Esophagus muscularis mucosa (tissue), 4 donors: Measurements from ENCODE around the gene GFER. TPM values are rescaled to one million over a fixed set of nuclear protein-coding genes. Genes with fewer than 3 reads are reported as not detected.

ENCODE experiments used
- DNase-seq: peaks from one replicate; pipeline ENCODE4 v3.0.0-alpha.2; 2017; ENCODE audit errors: extremely low spot score
- H3K27ac ChIP-seq, 4 donors: fragments of 200-600 bp; sonication (generic); replicated peaks in 1 of 4; 1 replicate in 3 of 4; 2 replicates in 1 of 4; pipeline ENCODE4 v1.5.1; 2016 to 2019; ENCODE audit warnings: mild to moderate bottlenecking in 1 of 4
- H3K27me3 ChIP-seq, 4 donors: fragments of 200-600 bp; sonication (generic); one replicate each; pipeline versions ENCODE4 v1.5.1 to v1.6.0; 2016 to 2019
- H3K36me3 ChIP-seq, 4 donors: fragments of 200-600 bp; sonication (generic); one replicate each; pipeline ENCODE4 v1.5.1; 2016 to 2019
- H3K4me1 ChIP-seq, 4 donors: fragments of 200-600 bp; sonication (generic); one replicate each; pipeline ENCODE4 v1.5.1; 2016 to 2019
- H3K4me3 ChIP-seq, 4 donors: fragments of 200-600 bp; sonication (generic); 1 replicate in 2 of 4; 2 replicates in 2 of 4; pipeline ENCODE4 v1.5.1; 2016 to 2019; ENCODE audit warnings: mild to moderate bottlenecking in 4 of 4, moderate library complexity in 1 of 4
- H3K9me3 ChIP-seq, 4 donors: fragments of 200-600 bp; sonication (generic); 1 replicate in 3 of 4; 2 replicates in 1 of 4; pipeline ENCODE4 v1.5.1; 2016 to 2019
- EP300 ChIP-seq: sonication (generic); formaldehyde crosslinking; IDR thresholded peaks from one replicate; pipeline ENCODE4 v1.6.1; 2017; ENCODE audit warnings: antibody characterized with exemption
- POLR2A ChIP-seq: fragments of 450-650 bp; IDR thresholded peaks from one replicate; pipeline ENCODE4 v1.6.1; 2017; ENCODE audit warnings: antibody characterized with exemption, moderate library complexity, mild to moderate bottlenecking, low read depth
- POLR2AphosphoS5 ChIP-seq, 2 donors: sonication (generic); formaldehyde crosslinking; IDR thresholded peaks; one replicate each; pipeline ENCODE4 v1.6.1; 2017; ENCODE audit warnings: antibody characterized with exemption in 2 of 2
- WGBS: methylation state at CpG from one replicate; pipeline ENCODE4 v1.1.5; 2018; 5-methylcytosine and 5-hydroxymethylcytosine counted together
- intact Hi-C: fragments of 100-400 bp; cut with DNase I; formaldehyde crosslinking; loops from one replicate; pipeline ENCODE4 v1.15.1; 2023
- total RNA-seq, 4 donors: library from RNA; depleted of rRNA; stranded (reverse); fragments of >200 nt; gene quantifications; one replicate each; pipeline versions ENCODE4 v1.1.0 to v1.2.1, GENCODE V29; 2016
- TF ChIP-seq, protein P1 (sequence below), 3 experiments: fragments of 200-600 bp in 2 of 3; fragments of 450-650 bp in 1 of 3; sonication (generic) in 2 of 3; IDR thresholded peaks; one replicate each; pipeline ENCODE4 v1.5.1; 2017 to 2019; ENCODE audit warnings: antibody characterized with exemption in 3 of 3, mild to moderate bottlenecking in 2 of 3, moderate library complexity in 1 of 3

Gene GFER
- total RNA-seq, 4 donors from 2014 or later, result 14.1 to 38.5 (median 23.7) TPM

GRCh38 chr16:1977875-1978268, 6.1 kb upstream of the GFER start:
- intact Hi-C loops, result no loop called here
- Histone ChIP-seq H3K4me3 (no peak overlapping the region), H3K36me3 (peaks cover 51 to 56% (median 53%) of the 10 kb centered on the region in 4 donors), H3K4me1 (peaks cover 22 to 43% (median 31%) of the 10 kb centered on the region in 4 donors), H3K27me3 (peaks cover 0 to 94% (median 47%) of the 10 kb centered on the region in 4 donors), H3K27ac (no peak overlapping the region), H3K9me3 (no peaks in the 10 kb centered on the region)
- DNase-seq, result no peak
- TF ChIP-seq POLR2A (no peak), EP300 (no peak), POLR2AphosphoS5 (IDR thresholded peaks at IDR 0.05) (no peak)
- TF ChIP-seq, protein P1, sequence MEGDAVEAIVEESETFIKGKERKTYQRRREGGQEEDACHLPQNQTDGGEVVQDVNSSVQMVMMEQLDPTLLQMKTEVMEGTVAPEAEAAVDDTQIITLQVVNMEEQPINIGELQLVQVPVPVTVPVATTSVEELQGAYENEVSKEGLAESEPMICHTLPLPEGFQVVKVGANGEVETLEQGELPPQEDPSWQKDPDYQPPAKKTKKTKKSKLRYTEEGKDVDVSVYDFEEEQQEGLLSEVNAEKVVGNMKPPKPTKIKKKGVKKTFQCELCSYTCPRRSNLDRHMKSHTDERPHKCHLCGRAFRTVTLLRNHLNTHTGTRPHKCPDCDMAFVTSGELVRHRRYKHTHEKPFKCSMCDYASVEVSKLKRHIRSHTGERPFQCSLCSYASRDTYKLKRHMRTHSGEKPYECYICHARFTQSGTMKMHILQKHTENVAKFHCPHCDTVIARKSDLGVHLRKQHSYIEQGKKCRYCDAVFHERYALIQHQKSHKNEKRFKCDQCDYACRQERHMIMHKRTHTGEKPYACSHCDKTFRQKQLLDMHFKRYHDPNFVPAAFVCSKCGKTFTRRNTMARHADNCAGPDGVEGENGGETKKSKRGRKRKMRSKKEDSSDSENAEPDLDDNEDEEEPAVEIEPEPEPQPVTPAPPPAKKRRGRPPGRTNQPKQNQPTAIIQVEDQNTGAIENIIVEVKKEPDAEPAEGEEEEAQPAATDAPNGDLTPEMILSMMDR (IDR thresholded peaks at IDR 0.05), result no peak
- 94% methylated on average over 8 of the region's 18 CpGs for WGBS

DNA sequence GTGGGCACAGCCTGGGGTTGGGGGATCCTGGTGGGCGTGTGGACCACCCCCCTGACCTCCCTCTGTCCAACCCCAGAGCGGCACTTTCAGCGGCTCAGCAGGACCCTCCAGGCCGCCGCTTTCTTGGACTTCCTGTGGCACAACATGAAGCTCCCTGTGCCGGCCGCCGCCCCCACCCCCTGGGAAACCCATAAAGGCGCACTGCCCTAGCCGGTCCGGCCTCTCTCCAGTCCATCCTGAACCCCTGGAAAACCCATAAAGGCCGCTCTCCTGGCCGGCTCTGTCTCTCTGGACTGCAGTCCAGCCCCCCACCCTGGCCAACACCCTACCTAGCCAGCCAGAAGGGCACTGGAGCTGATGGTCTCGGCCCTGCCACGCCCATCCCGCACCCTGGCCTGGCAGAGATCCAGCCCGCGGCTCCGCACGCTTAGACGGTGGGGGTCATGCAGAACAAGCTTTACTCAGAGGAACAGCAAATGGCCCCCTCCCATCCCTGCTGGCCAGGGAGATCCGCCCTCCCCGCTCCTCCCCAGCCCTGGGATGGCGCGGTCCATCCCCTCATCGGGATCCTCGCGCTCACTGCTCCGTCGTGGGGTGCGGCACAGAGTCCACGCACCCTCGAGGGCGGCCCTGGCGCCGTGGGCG, 5.4 kb upstream of the GFER start:
- no peak overlapping the region for H3K4me3 ChIP-seq
- DNase-seq, result no peak
- H3K9me3 ChIP-seq, result no peaks in the 10 kb centered on the region
- H3K27ac ChIP-seq, result no peak overlapping the region
- H3K36me3 ChIP-seq, result peaks cover 51 to 55% (median 53%) of the 10 kb centered on the region in 4 donors
- H3K4me1 ChIP-seq, result peaks cover 23 to 43% (median 31%) of the 10 kb centered on the region in 4 donors
- WGBS, result 79% methylated on average over 25 of the region's 37 CpGs
- H3K27me3 ChIP-seq, result peaks cover 0 to 96% (median 47%) of the 10 kb centered on the region in 4 donors
- TF ChIP-seq POLR2AphosphoS5 (IDR thresholded peaks at IDR 0.05), result no peak
- TF ChIP-seq, protein P1 (IDR thresholded peaks at IDR 0.05), result no peak
- TF ChIP-seq EP300, result no peak
- intact Hi-C loops, result no loop called here

DNA sequence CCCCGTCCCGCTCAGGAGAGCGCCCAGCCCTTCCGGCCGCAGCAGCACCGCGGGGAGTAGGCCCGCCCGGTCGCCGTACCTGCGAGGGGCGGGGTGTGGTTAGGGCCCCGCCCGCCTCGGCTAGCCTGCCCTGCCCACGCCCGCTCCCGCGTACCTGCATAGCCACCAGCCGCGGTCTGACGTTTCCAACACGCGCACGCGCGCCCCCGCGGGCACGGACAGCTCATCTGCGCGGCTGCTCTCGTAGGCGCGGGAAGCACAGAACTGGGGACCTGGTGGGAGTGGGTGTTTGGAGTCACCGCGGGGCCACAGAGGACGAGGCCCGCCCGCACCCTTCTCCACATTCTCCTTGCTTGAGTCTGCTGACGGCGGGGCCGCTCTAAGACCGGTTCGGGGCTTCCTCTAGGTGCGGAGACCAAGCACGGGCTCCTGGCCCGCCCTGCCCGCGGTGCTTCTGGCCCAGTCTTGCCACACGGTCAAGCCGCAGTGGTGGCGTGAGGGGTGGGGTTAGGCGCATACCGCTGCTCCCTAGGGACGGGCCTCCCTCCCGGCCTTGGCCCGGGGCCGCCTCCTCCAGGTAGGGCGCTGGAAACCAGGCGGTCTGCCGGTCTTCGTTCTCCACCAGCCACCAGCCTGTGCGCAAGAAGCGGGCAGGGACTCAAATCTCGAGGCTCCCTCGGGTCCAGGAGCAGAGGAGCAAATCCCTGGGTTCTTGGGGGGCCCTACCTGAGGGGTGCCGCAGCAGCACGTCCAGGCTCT, 4.5 kb upstream of the GFER start:
- Histone ChIP-seq H3K4me1 (peaks cover 24 to 39% (median 31%) of the 10 kb centered on the region in 4 donors), H3K27me3 (peaks cover 0 to 88% (median 47%) of the 10 kb centered on the region in 4 donors), H3K27ac (no peak overlapping the region), H3K36me3 (peaks cover 45 to 47% (median 46%) of the 10 kb centered on the region in 4 donors), H3K9me3 (no peaks in the 10 kb centered on the region), H3K4me3 (no peak overlapping the region)
- intact Hi-C loops, result no loop called here
- WGBS, result 14% methylated on average over 19 of the region's 70 CpGs
- no peak for DNase-seq
- TF ChIP-seq EP300, result no peak
- TF ChIP-seq POLR2A, result no peak
- TF ChIP-seq POLR2AphosphoS5 (IDR thresholded peaks at IDR 0.05), result no peak
- TF ChIP-seq, protein P1 (IDR thresholded peaks at IDR 0.05), result no peak

GRCh38 chr16:1980030-1980769, 3.8 kb upstream of the GFER start:
- Histone ChIP-seq H3K4me1 (peaks cover 32 to 46% (median 38%) of the 10 kb centered on the region in 4 donors), H3K36me3 (peaks cover 37 to 43% (median 39%) of the 10 kb centered on the region in 4 donors), H3K9me3 (no peaks in the 10 kb centered on the region), H3K27me3 (peaks cover 0 to 80% (median 47%) of the 10 kb centered on the region in 4 donors), H3K4me3 (no peak overlapping the region), H3K27ac (no peak overlapping the region)
- TF ChIP-seq, protein P1 (IDR thresholded peaks at IDR 0.05), result no peak
- TF ChIP-seq POLR2AphosphoS5 (IDR thresholded peaks at IDR 0.05), result no peak
- no peak for TF ChIP-seq POLR2A
- TF ChIP-seq EP300, result no peak
- intact Hi-C loops, result no loop called here
- WGBS, result 0% methylated on average over 14 of the region's 53 CpGs
- no peak for DNase-seq
